ENCODE results near the gene TRAPPC2.

Gene TRAPPC2

DNA sequence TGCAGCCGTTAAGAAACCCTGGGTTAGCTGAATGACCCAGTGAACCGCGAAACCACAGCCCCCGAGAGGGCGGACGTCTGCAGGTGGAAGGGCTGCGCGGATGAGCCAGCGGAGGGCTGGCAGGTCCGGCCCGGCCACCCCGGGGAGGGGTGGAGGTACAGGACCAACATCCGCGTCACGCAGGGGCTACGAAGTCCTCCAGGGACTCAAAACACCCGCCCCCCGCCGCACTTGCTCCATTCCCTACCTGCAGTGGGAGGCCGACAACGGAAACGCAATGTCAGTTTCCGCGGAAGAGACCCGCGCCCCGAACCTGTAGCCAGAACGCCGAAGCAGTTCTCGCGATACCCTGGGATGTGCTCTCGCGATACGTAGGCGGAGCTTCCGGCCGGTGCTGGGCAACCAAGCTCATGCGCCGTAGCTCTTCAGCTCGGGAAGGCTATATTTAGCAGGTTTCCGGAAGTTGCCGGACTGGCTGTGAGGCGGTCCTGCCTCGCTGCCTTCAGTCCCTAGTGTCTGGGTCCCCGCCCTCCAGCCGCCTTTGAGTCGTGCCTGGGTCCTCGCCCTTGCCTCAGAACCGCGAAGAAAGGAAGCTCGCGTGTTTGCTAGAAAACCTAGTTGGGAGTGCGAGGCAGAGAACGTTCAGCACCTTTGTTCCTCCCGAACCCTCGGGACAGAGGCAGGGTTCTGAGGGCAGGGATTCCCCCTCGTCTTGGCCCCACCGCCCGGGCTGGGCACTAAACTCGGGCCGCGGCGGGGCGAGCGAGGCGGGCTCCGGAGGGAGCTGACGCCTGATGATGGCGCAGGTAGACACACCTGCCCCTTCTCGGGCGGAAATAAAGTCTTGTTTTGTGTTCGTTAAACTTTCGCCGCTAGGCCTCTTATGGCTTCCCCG lies at the start of gene TRAPPC2, which contains the start of gene OFD1:
TRAPPC2 (minus strand) TSS at position 343 of the 895 bp plus-strand sequence. CDS start 14,657 bp downstream, outside the sequence.
OFD1 (plus strand) TSS at position 471 of the 895 bp plus-strand sequence; CDS start at position 795, 324 bp downstream.
- peak; percentile 97 for DNase-seq

DNA sequence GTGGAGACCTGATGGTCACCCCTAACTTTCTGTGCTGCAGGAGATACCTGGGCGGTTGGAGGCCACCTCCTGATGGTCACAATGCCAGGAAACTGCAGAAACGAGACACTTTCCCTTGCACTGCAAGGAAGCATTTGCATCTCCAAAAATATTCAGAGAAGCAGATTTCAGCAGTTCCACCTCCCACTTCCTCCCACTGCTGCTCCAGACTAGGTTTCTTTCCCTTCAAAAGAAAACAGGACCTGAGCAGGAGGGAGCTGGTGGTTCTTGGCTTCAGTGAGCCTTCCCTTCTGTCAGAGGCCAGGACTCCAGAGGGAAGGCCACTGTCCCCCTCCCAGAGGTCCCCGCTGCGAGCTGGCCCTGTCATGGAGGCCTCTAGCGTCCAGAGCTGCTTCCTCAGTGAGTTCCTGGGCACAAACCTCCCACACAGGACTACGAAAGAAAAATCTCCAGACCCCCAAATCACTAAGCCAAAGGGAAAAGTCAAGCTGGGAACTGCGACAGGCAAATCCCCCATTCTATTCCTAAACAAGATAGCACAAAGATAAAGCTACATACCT lies 46.5 kb upstream of the TRAPPC2 start:
- DNase-seq: no peak

DNA sequence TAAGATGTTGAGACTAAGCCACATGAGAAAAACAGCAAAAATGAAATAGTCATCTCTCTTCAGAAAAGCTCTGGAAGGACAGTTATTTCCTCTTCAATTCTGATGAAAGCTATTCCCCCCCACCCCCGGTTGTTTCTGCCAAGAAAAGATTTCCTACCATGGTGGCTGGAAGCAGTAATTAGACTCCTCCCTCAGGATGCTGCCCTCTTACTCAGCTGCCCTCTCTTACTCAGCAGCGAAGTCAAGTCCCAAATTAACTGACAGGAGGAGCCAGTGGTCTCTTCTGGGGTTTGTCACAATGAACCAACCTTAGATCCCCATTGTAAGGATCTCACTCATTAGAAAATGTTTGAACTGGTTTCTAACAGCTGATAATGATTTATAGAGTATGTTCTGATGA lies 44.5 kb upstream of the TRAPPC2 start:
- no peak for DNase-seq

DNA sequence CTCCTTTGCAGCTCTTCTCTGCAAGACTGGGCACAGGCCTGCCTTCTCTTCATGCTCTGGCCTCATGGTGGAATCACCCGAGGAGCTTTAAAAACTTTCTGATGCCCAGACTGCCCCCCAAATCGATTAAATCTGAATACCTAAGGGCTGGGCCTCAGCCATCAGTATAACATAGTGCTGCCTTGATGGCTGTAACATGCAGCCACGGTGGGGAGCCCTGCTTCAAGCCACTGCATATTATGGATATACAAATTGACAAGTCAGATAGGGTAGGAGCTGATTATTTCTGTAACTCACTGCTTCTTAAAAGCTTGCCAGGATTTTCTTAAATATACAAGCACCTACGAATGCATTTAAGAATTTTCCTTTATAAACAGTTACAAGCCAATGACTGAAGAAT lies 42.0 kb upstream of the TRAPPC2 start:
- DNase-seq: no peak

DNA sequence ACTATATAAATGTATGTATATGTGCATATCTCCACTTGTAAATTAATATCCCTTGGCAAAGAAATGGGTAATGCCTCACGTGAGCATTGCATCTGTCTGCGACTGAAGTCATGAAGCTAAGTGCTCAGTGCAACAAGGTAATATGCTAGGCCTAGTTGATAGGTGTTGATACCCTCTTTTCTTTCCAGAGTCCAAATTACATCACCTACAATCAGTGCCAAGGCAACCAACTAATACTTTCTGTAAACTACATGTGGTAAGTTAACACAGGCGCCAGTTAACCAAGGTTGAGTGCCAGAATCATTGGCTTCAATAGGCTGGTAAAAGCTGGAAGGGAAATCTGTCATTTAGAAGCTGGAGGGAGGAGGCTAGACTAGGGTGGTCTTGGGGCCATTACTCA lies 41.4 kb upstream of the TRAPPC2 start:
- no peak for DNase-seq

DNA sequence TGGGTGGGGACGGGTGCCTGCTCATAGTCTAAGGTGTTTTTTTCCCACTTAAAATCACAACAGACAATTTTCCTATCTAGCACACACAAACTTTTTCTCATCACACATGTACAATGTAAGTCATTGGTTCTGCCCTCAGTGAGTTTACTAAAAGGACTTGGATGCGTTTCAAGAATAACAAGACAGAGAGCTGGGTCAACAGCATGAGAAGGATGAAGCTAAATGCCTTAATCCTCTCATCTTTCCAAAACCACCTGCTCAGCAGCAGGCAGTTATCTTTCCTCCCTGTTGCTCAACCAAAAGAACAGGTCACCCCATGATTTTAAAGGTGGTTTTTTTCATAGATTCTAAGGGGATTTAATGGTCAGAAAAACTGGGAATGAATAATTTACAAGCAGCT lies 40.3 kb upstream of the TRAPPC2 start:
- no peak for DNase-seq

DNA sequence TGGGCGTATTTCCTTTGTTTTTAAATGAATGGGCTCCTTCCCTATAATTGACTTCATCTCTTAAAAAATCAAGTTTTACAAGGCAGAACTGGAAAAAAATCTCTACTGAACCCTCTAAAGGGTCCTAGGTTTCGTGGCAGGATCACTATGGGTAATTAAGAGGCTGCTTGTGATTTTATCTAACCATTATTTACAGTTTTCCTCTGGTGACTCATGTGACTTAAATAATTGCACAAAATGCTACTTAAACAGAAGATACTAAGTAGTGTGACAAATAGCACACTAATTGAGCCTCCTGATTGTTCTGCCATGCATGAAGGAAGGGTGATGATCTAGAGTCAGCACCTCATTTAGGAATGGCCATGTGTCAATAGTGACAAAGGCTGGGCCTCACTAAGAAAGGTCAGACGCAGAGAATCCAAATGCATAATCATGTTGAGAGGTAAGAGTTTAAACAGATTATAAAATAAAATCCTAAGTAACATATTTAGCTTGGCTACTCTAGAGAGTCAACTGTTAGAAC lies 35.7 kb upstream of the TRAPPC2 start:
- no peak for DNase-seq

DNA sequence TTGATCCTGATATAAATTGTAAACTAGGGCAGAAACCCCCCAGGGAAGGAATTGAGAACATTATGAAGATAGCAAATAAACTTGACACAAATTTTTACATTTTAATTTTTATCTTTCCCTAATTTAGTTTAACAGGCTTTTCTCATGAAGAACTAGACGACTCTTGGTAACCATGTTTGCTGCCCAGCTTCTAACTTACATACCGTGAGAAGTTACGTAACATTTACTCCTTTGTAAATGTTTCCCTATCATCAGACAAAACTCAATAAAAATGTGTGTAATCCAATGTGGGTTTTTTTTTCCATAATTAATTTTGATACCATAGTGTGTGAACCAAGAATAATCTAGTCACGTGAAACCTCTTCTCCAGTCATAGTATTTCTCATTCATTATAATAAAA lies 34.5 kb upstream of the TRAPPC2 start:
- no peak for DNase-seq

DNA sequence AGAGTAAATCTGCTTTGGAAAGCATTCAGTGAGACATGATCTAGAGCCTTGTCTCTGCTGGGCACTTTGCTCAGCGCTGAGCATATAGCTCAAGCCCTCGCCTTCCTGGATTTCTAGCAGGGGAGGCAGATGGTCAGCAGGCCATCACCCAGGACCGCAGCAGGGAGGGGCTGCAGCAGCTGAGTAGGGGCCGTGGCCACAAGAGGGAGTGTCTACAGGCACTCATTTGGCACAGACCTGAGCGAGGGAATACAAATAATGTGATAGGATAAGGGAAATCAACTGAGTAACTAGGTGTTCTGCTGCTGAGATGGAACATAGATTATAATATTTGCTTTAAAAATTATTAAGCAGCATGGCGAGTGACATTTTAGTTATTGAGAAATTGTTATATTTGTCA lies 30.3 kb upstream of the TRAPPC2 start:
- no peak for DNase-seq

DNA sequence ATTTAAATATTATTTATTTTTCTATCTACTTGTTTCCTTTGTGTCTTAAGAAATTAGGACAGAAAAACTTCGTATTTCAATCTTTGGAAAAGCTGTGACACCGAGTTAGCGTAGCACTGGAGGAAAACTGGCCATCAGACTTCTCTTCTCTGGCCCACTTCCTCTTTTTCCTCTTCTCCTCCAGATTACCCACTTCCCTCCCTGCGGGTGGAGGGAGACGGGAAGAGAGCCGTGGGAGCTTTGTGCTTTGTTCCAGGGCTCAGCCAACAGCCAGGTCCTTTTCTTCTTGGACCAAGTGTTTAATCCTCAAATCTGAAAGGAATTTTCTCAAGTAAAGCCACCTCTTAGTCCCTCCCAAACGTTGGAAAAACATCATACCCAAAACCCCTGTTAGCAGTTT lies 29.9 kb upstream of the TRAPPC2 start:
- DNase-seq: no peak

DNA sequence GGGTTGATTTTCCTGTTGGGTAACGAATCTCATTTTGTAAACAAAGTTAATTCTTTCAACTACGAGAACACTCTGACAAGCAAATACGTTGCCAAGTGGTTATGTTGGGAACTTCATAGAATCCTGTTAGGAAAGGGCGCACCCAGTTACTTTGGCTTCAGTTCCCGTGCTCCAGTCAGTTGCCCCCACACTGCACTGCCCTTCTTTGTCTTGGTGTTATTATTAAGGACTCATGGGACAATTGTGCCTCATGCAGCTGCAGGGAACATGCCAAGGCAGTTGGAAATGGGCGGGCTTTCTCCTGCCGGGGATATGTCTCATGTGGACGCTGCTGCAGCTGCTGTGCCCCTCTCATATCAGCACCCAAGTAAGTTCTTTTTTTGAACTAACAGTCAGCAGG lies 29.1 kb upstream of the TRAPPC2 start:
- DNase-seq: no peak

DNA sequence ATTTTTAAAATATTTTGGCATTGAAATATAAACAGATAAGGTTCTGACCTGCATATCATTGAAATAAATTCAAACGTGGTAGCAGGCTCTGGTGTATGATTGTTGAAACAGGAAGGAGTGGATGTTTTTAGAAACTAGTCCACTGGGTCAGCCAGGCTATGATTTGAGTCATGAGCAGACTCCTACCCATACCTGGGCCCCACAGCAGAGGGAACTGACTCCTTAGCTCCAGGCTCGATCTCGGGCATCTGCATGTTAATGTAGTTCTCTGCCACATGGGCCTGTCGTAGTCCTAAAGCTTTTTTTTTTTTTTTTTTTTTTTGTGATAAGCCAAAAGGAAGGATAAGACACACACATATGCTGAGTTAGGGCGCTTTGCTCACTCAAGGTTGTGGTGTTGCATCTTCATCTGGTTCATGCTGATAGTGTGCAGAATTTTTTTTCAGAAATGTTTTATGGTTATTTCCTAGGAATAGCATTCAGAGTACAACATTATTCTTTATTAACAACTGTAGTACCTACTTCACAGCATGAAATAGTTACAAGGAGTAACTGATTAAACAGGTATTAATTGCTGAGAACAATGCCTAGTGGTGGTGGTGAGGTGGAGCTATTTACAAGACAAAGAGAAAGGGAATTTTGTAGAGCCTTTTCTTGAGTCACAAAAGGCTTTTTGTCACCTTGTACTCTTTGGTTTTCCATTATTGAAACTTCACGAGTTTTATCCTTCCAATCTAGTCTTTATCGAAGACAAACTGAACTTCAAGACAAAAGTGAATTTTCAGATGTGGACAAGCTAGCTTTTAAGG lies 27.4 kb upstream of the TRAPPC2 start:
- no peak for DNase-seq

DNA sequence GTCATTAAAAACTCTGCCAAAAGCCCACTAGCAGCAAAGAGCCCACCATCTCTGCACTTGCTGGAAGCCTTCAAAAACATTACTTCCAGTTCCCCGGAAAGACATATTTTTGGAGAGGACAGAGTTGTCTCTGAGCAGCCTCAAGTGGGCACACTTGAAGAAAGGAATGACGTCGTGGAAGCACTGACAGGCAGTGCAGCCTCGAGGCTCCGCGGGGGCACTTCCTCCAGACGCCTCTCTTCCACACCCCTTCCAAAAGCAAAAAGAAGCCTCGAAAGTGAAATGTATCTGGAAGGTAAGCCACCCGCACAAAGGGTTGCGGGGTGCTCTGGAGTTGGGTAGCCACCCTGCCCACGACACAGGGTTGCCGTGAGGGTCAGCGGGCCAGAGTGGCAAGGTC lies 26.0 kb upstream of the TRAPPC2 start:
- no peak for DNase-seq

DNA sequence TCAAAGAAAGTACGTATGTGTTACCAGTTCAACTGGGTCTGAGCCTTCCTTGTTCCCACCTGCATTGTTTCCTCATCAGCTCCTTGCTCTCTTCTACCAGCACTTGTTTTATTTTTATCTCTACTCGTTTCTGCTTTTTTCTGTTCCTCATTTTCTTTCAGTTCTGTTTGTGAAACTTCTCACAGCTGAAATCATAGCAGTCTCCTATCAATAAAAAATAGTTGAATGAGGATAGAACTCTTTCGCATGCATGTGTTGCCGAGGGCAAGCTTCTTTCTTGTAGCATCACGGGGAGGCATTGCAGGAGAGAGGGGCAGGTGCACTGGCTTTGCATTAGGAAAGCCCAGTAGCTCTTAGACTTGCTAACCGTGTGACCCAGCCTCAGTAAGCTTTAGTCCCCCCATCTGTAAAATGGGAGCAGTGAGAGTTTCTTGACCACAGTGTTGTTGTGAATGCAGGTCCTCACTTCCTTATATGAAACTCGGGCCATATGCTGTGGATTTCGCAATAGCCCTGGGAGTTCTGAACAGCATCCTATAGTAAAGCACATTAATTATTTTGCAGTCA lies 24.8 kb upstream of the TRAPPC2 start:
- DNase-seq: peak; percentile 77

DNA sequence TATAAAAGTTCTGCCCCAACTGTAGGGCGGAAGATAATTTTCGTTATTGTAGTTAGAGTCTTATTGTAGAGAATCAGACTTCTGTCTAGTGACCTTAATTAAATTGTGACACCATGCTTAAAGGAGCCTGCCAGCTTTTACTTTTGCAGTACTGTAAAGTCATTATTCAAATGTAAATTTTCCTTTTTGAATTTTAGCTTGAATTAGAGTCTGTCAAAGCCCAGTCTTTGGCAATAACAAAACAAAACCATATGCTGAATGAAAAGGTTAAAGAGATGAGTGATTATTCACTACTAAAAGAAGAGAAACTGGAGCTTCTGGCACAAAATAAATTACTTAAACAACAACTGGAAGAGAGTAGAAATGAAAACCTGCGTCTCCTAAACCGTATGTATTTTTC lies 22.0 kb upstream of the TRAPPC2 start:
- DNase-seq: no peak

DNA sequence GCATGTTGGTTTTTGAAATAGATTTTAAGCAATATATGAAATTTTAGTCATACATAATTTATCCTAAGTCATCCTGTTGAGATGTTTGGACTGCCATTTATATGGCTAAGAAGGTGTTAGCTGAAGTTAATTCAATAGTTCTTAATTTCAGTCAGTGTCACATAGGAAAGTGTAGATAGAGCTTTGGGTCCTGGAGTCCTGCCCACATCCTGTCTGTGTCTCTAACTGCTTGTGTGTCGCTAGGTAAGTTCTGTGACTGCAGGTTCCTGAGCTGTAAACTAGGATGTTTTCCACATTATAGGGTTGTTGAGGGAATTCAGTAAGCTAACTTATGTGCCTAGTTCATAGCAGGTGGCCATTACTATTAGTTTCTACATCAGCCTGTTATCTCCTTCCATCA lies 20.8 kb upstream of the TRAPPC2 start:
- DNase-seq: peak; percentile 32

DNA sequence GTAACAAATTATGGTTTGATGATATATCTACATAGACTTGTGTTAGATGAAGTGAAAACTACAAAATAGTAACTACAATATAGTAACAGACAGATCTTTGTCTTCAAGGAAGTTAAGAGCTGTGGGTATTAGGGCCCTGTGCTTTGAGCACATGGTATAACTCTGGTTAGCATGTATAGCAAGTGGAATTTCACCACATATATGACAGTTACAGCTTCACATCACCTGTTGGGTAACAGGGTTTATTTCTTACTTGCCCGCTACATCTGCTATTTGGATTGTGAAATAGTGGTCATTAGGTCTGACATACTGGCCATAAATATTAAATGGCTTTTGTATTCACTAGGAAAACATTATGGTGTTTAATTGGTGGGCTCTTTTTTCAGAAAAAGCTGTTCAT lies 20.3 kb upstream of the TRAPPC2 start:
- DNase-seq: no peak

DNA sequence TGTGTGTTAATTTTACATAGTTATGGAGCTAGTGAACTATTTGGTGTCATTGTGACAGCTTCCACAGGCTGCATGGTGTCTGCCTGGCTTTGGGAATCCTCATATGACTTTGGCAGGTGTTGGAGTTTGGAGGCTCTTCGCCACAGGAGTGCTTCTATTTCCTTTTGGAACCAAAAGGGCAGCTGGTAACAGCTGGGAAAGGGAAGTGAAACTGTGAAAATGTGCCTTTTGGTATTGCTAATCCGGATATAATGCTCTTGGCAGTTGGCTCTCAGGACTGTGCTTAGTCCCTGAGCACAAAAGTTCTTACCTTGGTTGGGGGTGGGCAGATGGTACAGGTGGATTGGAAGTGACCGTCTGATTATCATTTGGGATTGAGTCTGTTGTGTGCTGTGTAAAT lies 18.2 kb upstream of the TRAPPC2 start:
- peak; percentile 82 for DNase-seq

DNA sequence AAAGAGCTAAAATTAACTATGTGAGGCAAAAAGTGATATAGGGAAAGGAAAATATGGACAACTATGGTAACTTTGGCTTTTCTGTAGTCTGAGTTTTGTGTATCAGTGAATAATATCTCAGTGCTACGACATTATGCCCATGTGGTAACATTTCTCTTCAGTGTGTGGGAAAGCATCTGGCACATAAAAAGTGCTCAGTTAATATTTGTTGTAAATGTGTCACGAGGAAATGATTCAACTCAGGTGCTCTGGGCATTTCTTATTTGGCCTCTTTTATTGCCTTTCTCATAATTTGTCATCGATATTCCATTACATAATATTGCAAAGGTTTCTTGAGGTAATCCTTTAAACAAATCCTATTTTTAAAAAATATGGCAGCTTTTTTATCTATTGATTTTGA lies 17.7 kb upstream of the TRAPPC2 start:
- no peak for DNase-seq

DNA sequence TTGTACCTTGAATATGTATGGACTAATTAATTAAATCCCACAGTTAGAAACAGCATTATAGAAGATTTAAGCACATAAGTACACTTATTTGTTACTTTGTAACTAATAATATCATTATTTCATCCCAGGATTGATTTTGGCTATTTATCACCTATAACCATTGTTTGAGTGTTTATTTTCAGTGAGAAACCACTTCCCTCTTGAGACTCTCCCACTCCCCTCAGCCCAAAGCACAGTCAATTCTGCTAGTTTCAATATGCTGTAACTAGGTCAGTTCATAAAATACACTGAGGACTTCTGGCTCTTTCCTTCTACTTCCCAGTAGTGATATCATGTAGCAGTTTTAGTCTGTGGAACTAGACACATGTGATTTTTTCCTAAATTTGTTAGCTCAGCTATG lies 16.4 kb upstream of the TRAPPC2 start:
- peak; percentile 31 for DNase-seq

DNA sequence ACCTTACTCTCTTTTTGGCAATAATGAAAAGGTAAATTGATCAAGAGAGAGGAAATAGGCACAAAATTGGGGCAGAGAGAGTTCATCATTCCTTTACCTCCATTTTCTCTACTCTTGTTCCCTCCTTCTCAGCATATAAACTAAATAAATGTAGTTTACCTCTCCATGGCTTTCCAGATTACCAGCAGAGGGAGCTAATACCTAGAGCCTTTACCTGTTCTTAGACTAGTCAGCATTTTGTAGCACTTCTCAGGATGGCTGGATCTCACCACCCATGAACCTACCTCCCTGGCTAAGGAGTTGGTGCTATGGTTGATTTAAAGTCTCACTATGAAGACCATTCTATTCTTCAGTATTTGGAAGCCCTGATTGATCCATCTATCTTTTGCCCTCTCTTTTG lies 15.8 kb upstream of the TRAPPC2 start:
- DNase-seq: peak; percentile 78

DNA sequence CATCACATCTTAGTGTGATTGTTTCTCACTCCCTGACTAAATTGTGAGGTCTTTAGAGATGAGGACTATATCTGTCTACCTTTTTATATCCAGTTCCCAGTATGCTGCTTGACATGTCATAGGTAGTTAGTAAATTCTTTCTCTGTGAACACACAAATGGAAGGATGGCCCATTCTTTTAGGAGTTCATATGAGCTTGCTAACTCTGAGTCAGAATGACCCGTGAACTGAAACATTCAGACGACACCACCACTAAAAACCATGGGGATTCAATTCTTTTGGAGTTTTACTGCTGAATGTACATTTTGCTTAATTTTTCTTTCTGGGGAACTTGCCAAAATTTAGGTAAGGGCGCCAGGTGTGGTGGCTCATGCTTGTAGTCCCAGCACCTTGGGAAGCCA lies 14.1 kb upstream of the TRAPPC2 start:
- DNase-seq: peak; percentile 70

DNA sequence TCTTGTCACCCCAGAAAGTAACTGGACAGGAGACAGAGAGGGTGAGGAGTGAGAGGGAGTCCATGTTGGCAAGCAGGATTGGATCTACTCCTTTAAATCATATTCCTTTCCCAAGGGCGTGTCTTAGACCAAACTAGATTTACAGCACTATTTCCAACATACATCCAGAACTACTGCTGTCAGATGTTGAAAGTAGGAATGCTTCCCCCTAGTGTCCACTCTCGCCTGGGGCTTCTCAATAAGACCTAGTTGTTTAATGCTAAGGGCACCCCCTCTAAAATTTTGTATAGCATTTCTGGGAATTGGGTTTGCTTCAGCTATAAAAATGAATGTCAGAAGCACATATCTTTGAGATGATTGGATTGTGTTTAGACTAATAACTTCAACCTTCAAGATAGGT lies 13.4 kb upstream of the TRAPPC2 start:
- DNase-seq: peak; percentile 45

Measured in RPMI8226 (cell line).